Suppressor macrophage treated with lipopolysaccharide for 1 hour (primary cell): ENCODE results near the gene SSH2.
"Not testable (repeated sequence)": the region's sequence is repeated elsewhere in the genome, so short reads cannot be mapped to it uniquely, and the experiment has no call there.

ENCODE experiments used
- DNase-seq, 3 donors: peaks; one replicate each; pipeline ENCODE4 v3.0.0-alpha.2; 2020 to 2022

Gene SSH2

DNA sequence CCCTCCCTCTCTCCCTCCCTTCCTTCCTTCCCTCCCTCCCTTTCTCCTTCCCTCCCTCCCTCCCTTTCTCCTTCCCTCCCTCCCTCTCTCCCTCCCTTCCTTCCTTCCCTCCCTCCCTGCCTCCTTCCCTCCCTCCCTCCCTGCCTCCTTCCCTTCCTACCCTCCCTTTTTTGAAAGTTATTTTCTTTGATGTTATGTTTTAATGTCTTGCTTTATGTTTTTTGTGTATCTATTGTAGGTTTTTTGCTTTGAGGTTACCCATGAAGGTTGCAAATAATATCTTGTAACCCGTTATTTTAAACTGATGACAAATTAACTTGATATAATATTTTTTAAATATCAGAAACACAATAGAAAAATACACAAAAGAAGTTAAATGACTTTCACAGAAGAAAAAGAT is 96.2 kb downstream of the SSH2 start:
- no peak for DNase-seq

GRCh38 chr17:29828676-29829284 is 101.2 kb downstream of the SSH2 start:
- no peak for DNase-seq

- no peak for DNase-seq
Observed at GRCh38 chr17:29827179-29827578, 102.8 kb downstream of the SSH2 start.

DNA sequence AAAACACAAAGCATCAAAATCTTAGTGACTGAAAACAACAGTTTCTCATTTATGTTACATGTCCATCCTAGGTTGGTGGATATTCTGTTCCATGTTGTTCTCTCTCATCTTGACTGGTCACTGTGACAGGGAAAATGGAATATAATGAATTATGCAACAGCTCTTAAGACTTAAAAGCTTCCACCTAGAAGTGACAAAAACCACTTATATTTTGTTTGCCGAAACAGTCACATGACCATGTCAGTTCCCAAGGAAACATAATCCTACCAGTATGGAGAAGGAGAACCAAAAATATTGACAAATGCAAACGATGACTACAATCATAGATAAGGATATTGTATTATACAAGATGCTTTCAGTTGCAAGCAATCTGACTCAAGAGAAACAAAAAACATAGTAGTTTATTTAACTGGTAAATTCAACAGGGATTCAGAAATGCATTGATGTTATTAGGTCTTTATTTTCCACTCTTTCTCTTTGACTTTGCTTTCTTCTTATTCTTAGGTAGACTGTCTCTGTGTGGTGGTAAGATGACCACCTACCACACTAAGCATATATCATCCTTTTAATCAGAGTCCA is 103.8 kb downstream of the SSH2 start:
- peak in 1 of 3 donors; percentile 9 for DNase-seq

GRCh38 chr17:29825604-29826003 is 104.4 kb downstream of the SSH2 start:
- no peak for DNase-seq

DNA sequence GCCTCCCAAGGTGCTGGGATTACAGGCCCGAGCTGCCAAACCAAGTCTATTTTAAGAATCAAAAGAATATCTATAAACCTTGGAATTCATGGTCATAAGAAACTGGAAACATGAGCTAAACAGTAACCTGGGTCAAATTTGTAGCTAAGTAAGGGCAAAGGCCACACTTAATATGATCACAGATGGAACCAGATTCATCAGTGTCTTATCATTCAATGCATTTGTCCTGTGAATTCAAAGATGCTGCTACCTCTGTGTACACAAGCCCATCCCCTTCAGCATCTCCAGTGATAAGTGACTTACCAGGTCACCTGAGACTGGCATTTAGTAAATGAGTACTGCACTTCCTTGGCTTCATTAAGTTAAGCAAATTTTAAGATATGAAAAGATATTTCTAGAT is 108.1 kb downstream of the SSH2 start:
- DNase-seq, result no peak

DNA sequence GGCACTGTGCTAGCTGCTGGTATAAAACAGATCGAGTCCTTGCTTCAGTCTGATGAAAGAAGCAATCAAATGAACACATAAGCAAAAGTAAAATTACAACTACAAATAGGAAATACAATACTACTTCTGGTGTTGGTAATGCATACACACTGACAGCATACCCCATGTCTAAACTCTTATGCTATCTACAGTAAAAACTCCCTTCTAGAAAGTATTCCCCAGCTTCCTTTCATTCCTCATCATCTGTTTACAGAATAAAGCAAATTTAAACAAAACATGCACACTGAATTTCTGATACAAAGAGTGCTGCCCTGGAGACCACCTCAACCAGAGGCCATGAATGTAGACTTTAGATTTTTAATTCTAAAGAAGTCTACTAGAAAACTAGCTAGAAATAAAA is 109.6 kb downstream of the SSH2 start:
- DNase-seq, result no peak

- DNase-seq, result peak; percentile 81 to 88 (median 87)
Observed at GRCh38 chr17:29807520-29808361, 122.3 kb downstream of the SSH2 start.

- DNase-seq, result peak; percentile 38 to 62 (median 53)
Observed at GRCh38 chr17:29802246-29802645, 127.8 kb downstream of the SSH2 start.

GRCh38 chr17:29800457-29800856 is 129.6 kb downstream of the SSH2 start:
- no peak for DNase-seq

DNA sequence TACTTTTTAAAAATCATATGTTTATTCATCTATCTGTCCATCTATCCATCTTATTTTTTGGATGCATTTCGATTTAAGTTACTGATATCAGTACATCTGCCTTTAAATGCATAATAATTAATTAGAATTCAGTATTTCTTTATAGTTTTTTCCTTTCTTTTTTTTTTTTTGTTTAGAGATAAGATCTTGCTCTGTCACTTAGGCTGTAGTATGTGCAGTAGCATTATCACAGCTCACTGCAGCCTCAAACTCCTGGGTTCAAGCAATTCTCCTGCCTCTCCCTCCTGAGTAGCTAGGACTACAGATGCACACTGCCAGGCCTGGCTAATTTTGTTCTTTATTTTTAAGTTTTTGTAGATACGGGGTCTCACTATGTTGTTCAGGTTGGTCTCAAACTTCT is 133.4 kb downstream of the SSH2 start:
- DNase-seq, result no peak

DNA sequence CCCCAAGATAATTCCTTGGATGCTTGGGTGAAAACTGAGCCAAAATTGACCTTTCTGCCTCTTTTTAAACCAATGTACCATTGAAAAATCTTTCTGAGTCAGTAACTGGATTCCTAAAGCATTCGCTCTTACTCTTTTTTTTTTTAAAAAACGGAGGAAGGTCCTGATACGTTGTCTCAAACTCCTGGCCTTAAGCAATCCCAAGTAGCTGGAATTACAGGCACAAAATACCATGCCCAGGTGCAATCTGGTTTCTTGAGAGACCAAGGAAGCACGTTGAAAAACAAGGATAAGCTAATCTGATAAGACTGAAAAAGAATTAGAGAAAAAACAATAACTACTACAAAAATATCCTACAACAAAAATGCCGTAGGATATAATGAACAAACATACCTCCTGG is 136.5 kb downstream of the SSH2 start:
- DNase-seq, result no peak

- peak; percentile 23 to 36 (median 23) for DNase-seq
Observed at GRCh38 chr17:29791336-29792080, 138.5 kb downstream of the SSH2 start.

DNA sequence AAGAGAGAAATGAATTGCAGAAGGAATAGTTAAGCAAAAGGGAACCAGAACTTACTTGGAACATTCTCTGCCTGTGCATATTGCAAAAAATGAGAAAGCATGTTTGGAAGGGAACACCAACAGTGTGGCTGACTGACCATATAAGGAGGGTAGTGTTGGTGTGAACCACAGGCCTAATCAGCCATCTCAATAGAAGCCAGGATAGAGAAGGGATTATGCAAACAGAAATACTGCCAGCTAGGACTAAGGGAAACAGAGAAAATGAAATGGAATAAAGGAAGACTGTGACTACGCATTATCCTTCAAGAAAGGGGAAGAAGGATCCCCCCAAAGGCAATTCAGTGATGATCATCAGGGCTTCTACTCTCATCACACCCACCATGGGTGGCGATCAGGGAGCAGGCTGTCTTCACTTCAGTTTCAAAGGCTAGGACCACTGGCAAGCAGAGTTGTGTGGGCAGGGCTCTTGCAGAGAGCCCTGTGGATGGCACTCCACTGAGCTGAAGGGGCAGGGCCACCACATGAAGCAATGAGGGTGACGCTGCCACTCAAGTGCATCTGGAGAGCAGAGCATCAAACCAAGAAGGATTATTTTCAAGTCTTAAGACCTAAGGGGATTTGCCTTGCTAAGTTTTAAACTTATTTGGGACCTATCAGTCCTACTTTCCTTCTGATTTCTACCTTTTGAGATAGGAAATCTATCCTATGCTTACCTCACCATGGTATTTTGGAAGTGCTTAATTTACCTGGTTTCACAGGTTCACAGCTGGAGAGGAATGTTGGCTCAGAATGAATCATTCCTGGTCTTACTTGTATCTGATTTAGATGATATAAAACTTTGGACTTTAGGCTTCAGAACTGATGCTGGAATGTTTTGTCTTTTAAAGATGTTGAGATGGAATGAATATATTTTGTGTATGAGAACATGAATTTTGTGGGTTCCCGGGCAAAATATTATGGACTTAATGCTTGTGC is 140.5 kb downstream of the SSH2 start:
- DNase-seq, result peak; percentile 30 to 48 (median 46)

- no peak for DNase-seq
Observed at GRCh38 chr17:29787995-29788394, 142.0 kb downstream of the SSH2 start.

DNA sequence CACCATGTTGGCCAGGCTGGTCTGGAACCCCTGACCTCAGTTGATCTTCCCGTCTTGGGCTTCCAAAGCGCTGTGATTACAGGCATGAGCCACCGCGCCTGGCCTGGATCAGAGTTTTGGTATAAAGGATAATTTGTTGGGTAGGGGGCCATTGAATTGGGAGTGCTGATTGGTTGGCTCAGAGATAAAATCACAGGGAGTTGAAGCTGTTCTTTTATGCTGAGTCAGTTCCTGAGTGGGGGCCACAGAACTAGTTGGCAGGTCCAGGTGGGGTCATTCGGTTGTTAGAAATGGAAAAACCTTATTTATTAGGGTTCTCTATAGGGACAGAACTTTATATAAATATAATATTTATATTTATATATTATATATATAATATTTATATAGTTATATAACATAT is 147.1 kb downstream of the SSH2 start:
- DNase-seq, result no peak

GRCh38 chr17:29779812-29780190 is 150.2 kb downstream of the SSH2 start:
- not testable (repeated sequence) for DNase-seq

GRCh38 chr17:29778956-29779811 is 150.8 kb downstream of the SSH2 start:
- peak; percentile 75 to 87 (median 83) for DNase-seq

DNA sequence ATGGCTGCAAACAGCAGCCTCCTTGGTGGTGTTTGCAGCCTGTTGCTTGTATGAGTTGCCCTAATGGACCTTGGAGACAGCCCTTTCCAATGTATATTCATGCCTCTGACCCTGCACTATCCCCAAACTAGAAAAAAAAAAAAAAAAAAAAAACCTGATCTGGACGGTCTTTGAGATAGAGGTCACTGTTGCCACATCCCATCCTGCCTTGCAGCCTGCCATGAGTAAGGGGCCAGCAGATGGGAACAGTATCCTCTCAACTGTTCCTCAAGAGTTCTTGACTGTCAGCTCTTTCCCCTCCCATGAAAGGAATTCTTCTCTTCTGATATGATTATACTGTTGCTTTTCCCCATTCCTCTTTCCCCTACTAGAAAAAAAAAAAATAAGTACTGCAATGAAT is 152.4 kb downstream of the SSH2 start:
- no peak for DNase-seq

DNA sequence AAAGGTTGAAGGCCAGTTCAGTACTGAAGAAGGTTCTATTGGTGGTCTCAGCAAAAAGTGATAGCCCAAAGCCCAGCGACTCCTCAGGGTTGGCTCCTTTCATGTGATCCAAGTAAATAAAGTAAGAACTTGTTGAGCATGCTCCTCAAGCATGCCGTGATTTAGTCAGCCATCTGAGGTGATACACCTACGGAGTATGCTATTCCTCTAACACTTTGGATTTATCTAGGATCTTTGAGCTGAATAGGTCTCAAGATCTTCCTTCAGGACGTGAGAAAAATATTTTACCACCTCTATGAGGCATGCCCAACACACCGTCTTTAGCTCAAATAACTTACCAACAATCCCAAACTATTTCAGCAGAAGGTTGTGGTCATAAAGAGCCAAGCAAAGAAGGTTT is 154.0 kb downstream of the SSH2 start:
- DNase-seq, result no peak

DNA sequence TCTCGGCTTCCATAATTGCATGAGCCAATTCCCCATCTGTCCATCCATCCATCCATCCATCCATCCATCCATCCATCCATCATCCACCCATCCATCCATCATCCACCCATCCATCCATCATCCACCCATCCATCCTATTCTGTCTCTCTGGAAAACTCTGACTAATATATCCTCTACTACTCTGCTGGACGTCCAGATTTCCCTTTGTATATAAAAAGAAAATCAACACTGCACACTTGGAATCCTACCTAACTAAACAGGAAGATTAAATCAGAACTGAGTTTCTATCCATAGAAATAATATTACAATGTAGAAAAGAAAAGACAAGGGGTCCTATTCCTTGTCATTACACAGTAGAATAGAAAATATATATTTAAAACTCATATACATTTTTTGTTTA is 157.0 kb downstream of the SSH2 start:
- DNase-seq, result no peak
